GM19328 (cell line): ENCODE measurements around the gene SNIP1.
"Not testable (repeated sequence)": the region's sequence is repeated elsewhere in the genome, so short reads cannot be mapped to it uniquely, and the experiment has no call there.

Source experiments
- ATAC-seq: cut with Tn5 transposase; IDR thresholded peaks from one replicate; pipeline ENCODE4 v1.9.1; 2021; ENCODE audit warnings: mild to moderate bottlenecking, moderate library complexity; ENCODE audit not compliant: unreplicated experiment

Gene SNIP1

DNA sequence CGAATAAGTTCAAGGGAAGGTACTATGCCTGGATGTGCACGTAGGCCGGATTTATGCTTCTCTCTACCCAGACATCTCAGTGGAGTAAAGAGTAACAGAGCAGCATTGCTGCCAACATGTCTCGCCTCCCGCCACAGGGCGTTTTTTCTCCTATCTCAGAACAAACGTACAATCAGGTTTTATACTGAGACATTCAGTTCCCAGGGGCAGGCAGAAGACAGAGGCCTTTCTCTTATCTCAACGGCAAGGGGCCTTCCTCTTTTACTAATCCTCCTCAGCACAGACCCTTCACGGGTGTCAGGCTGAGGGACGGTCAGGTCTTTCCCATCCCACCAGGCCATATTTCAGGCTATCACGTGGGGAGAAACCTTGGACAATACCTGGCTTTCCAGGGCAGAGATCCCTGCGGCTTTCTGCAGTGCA, 5.9 kb upstream of the SNIP1 start:
- ATAC-seq = not testable (repeated sequence)

DNA sequence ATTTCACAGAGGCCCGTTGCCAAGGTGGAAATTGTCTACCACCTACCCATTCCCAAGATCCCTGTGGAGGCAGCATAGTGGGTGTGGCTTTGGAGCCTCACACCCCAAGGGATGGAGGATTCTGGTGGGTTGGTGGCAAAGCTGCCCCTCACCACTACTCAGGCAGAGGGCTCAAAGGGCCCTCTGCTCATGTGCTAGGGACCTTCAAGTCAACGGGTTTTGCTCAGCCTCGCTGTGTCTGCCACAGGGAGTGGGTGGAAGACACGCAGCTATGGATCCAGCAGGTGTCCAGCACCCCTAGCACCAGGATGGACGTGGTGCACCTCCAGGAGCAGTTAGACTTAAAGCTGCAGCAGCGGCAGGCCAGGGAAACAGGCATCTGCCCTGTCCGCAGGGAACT, 5.0 kb upstream of the SNIP1 start:
- ATAC-seq = no peak

DNA sequence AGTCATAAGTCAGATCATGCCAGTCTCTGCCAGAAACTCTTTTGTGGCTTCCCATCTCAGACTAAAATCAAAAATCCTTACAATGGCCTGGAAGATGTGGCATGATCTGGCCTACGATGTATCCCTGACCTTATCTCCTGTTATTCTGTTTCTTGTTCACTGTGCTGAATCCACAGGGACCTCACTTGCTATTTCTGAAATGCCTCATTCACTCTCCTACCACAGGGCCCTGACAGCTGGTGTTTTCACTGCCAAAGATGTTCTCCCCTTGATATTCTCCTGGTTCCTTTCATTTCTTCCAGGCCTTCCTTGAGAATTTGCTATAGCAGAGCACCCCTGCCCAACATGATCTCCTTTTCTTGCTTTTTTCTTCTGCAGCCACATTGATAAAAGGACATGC, 4.3 kb upstream of the SNIP1 start:
- ATAC-seq = no peak

DNA sequence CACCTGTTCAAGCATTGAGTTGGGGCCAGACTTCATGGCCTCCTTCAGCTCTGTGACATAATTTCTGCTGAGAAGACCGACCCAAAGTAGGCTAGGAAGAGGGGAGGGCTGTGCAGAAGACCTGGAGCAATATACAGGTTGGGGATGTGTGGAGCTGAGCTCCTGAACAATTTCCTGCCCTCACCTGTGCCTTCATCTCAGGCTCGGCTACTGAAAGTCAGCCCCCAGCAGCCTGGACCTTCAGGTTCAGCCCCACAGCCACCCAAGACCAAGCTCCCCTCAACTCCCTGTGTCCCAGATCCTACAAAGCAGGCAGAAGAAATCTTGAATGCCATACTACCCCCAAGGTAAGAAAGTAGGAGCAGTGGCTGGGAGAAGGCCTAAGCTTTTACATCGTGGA, 3.3 kb upstream of the SNIP1 start:
- no peak for ATAC-seq

DNA sequence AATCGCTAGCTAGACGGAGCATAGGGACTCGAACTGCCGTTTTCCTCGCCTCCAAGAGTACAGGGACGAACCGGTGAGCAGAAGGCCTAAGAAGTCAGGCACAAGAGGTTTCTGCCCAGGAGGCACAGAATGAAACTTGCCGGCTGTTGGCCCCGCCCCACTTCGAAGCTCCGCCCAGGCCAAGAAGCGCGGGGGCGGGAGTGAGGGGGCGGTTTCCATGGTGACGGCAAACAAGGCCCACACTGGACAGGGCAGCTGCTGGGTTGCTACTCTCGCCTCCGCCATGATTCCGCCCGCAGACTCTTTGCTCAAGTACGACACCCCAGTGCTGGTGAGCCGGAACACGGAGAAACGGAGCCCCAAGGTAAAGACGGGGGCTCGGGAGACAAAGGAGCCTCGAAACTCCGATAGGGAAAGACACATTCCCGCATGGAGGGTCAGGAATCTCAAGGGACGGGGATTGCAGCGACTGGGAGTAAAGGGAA, 2.7 kb upstream of the SNIP1 start, which contains the start of gene DNALI1:
DNALI1 (plus strand) TSS at position 229 of the 485 bp plus-strand sequence; CDS start at position 284, 55 bp downstream.
- ATAC-seq = no peak

DNA sequence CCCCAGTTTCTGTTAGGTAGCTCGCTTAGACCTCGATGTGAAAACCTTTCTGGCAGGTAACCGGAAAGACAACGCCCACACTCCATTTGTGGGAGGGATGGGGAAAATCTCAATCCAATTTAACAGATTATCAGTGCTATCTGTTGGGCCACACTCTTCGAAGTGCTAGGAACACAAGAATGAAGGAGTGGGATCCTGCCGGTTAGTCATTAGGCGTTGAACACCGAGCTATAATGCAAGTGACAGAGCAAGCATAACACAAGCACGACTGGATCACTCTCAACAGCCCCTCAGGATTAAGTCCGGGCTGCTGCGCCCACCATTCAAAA, 531 bp downstream of the SNIP1 start:
- no peak for ATAC-seq

DNA sequence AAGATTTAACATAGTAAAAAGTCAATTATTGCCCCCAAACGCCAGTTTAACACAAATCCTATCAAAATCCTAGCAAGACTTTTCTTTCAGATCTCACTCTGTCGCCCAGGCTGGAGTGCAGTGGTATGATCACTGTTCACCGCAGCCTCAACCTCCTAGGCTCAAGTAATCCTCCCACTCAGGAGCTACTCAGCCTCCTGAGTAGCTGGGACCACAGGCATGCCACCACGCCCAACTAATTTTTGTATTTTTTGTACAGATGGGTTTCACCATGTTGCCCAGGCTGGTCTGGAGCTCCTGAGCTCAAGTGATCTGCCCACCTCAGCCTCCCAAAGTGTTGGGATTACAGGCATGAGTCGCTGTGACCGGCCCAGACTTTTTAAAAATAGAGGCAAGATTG, 4.8 kb downstream of the SNIP1 start:
- no peak for ATAC-seq

DNA sequence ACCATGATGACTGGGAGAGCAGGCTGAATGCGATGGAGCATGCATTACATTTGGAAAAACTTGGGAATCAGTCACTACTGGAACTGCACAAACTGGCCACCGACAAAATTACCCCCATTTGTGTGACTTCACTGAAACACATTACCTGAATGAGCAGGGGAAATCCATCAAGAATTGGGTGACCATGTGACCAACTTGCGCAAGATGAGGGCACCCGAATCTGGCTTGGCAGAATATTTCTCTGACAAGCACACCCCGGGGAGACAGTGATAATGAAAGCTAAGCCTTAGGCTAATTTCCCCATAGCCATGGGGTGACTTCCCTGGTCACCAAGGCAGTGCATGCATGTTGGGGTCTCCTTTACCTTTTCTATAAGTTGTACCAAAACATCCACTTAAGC, 9.1 kb downstream of the SNIP1 start:
- ATAC-seq = no peak

DNA sequence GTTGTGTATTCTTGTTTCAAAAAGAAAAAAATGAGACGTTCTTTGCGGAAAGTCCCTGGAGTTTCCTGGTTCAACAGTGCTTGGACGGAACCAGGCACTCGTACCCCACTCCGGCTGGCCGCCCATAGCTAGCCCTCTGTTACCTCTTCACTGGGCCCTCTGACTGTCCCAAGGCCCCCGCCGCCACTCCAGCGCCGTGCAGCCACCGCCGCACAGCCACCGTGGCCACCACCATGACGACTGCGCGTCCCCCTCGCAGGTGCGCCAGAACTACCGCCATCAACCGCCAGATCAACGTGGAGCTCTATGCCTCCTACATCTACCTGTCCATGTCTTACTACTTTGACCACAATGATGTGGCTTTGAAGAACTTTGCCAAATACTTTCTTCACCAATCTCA, 9.6 kb downstream of the SNIP1 start:
- ATAC-seq = no peak

DNA sequence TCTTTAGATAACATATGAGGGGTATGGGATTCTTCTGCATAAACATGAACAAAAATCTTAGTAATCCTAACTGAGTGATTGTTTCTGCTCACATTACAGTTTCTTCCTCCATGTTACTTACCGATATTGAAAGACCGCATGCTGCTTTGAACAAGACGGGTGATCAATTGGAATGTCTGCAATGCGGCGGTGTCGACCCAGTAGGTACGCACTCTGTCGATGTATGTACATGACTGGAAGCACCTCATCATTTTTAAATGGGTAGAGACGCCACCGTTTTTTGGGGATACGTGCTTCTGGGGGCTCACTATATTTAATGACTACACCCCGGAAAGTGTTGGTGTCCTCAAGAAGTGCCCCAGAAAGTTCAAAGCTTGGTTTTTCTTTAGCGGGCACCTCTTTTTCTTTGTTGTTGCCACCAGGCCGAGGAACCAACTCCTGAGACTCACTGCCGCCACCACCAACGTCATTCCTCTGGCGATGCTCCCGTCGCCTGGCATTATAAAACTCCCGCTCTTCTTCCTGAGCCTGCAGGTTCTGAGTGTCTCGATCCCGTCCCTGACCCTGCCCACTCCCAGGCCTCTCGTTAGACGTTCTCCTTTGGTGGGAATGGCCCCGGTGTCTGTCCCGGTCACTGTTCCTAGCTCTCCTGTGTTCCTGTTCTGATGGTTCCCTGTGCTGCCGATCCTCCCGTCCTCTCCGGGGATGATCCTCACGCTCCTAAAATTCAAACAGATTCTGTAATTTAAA, 13.9 kb downstream of the SNIP1 start:
- no peak for ATAC-seq

DNA sequence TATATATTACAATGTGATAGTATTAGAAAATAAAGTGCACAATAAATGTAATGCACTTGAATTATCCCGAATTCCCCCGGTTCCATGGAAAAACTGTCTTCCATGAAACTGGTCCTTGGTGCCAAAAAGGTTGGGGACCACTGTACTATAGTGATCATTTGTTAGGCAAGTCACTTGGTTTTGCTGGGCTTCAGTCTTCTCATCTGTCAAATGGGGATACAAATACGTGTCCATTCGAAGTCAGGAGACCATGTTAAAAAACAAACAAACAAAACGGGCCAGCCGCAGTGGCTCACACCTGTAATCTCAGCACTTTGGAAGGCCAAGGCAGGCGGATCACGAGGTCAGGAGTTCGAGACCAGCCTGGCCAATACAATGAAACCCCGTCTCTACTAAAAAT, 14.9 kb downstream of the SNIP1 start:
- ATAC-seq = not testable (repeated sequence)

DNA sequence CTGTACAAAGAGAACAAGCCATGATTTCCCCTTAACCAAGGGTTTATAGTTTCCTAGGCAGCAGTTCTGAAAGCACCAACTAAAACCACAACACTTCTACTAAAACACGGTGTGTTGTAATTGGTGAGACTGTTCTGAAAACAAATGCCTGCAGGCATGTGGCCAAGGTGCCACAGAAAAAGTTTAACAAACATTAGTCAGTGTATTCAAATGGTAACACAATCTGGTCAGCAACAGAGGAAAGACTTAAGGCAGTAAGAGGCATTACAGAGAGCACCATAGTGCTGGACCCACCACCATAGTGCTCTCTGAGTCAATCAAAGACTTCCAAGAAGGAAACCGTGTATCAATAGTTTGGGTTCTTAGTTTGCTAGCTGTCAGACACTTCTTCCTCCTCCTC, 16.7 kb downstream of the SNIP1 start:
- ATAC-seq = no peak

DNA sequence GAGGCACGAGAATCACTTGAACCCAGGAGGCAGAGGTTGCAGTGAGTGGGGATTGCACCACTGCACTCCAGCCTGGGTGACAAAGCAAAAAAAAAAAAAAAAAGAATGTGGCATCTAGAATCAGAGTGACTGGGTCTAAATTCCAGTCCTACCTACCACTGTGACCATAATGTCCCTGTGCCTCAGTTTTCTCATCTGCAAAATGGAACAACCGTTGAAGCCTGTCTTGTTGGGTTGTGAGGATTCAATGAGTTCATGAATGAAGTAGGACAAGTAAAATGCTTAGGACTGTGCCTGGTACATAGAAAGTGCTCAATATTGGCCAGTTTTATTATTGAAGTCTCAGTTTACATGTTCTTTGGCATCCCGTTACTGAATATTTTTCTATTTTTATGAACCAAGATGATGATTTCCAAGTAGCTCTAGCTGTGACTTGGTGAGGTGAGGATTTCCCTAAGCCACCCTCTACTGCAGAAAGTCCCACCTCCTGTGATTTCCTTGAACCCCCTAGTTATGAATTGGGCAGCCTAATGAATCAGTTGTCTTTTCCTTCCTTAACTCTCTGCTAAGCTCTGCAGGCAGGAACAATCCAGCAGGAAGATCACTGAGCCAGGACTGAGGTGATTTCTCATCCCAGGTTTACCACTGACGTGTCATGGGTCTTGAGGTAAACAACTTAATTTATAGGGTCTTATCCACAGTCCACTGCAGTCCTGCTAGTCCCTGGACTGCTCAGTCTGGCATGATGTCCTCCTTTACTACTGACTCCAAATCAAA, 20.6 kb downstream of the SNIP1 start:
- no peak for ATAC-seq

DNA sequence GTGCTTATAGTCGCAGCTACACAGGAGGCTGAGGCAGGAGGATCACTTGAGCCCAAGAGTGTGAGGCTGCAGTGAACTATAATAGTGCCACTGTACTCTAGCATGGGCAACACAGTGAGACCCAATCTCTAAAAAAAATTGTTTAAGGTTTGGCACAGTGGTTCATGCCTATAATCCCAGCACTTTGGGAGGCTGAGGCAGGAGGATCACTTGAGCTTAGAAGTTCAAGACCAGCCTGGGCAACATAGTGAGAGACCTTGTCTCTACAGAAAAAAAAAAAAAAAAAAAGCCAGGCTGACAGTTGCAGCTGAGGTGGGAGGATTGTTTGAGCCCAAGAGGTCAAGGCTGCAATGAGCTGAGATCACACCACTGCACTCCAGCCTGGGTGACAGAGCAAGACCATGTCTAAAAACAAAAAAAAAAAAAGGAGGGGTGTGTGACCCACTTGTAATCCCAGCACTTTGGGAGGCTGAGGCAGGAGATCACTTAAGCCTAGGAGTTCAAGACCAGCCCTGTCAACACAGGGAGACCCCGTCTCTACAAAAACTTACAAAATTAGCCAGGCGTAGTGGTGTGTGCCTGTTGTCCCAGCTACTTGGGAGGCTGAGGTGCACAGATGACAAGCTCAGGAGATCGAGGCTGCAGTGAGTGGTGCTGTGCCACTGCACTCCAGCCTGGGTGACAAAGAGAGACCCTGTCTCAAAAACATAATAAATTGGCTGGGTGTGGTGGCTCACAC, 21.5 kb downstream of the SNIP1 start:
- not testable (repeated sequence) for ATAC-seq

DNA sequence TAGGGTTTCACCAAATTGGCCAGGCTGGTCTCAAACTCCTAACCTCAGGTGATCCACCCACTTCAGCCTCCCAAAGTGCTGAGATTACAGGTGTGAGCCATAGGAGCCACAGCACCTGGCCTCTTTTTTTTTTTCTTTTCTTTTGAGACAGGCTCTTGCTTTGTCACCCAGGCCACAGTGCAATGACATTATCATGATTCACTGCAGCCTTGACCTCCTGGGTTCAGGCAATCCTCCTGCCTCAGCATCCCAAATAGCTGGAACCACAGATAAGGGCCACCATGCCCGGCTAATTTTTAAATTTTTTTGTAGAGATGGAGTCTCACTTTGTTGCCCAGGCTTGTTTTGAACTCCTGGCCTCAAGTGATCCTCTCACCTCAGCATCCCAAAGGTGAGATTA, 24.2 kb downstream of the SNIP1 start:
- ATAC-seq = not testable (repeated sequence)

DNA sequence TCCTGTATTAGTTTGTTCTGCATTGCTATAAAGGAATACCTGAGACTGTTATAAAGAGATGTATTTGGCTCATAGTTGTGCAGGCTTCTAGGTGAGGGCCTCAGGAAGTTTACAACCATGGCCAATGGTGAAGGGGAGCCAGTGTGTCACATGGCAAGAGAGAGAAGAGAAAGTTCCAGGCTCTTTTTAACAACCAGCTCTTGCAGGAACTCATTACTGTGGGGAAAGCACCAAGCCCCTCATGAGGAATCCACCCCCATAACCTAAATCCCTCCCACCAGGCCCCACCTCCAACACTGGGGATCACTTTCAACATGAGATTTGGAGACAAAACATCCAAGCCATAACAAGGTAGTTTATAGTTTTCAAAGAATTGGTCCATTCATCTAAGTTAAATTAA, 34.5 kb downstream of the SNIP1 start:
- ATAC-seq = no peak

DNA sequence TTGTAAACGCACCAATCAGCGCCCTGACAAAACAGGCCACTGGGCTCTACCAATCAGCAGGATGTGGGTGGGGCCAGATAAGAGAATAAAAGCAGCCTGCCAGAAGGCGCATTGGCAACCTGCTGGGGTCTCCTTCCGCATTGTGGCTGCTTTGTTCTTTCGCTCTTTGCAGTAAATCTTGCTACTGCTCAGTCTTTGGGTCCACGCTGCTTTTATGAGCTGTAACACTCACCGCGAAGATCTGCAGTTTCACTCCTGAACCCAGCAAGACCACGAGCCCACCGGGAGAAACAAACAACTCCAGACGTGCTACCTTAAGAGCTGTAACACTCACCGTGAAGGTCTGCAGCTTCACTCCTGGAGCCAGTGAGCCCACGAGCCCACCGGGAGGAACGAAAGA, 35.2 kb downstream of the SNIP1 start:
- not testable (repeated sequence) for ATAC-seq

DNA sequence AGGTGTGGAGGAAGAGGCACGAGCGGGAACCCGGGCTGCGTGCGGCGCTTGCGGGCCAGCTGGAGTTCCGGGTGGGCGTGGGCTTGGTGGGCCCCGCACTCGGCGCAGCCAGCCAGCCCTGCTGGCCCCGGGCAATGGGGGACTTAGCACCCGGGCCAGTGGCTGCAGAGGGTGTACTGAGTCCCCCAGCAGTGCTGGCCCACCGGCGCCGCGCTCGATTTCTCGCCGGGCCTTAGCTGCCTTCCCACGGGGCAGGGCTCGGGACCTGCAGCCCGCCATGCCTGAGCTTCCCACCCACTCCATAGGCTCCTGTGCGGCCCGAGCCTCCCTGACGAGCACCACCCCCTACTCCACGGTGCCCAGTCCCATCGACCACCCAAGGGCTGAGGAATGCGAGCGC, 35.9 kb downstream of the SNIP1 start:
- ATAC-seq = not testable (repeated sequence)

DNA sequence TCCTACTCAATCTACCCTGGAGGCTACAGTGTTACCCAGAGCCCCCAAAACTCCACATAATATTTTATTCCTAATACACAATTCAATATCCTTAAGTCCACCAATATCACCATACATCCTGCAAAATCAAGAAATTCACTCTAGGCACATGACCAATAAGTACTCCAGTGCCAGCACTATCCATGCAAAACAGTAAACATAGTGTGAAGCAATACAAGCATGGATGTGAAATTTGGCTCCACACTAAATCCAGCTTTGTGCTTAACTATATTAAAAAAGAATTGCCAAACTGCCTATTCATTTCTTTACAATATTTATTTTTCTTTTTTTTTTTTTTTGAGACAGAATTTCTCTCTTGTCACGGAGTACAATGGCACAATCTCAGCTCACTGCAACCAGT, 36.5 kb downstream of the SNIP1 start:
- no peak for ATAC-seq

DNA sequence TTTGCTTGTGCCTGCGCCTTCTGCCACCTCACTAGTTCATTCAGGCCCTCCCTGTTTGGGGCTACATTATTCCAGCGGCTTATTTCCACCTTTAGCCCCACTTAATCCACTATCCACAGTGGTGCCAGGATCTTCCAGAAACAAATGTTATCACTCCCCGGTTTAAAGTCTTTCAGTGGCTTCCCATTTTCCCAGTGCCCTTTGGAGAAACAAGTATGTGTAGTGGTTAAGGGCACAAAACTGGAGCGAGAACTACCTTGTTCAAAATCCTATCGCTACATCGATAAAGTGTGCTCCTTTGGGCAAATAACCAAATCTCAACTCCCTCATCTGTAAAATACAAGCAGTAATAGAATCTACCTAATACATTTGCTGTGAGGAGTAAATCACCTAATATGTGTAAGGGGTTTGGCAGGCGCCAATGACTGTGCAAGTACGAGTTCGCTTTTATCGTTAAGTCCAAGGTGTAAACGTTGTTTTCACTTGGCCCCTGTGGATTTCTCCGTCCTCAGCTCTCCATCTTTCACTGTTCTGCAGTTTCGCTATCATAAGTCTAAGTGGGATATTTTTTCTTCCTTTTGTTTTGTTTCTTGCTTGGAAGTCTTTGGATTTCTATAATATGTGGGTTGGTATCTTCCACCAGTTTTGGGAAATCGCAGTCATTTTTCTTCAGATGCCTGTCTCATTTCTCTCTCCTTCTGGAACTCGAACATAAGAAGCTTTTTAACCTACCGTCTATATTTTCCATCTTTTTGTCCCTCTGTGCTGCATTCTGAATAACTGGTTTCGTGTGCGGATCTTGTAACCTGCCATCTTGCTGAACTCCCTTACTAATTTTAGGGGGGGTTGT, 38.7 kb downstream of the SNIP1 start:
- no peak for ATAC-seq
